ENCODE data around the gene SORD.

DNA sequence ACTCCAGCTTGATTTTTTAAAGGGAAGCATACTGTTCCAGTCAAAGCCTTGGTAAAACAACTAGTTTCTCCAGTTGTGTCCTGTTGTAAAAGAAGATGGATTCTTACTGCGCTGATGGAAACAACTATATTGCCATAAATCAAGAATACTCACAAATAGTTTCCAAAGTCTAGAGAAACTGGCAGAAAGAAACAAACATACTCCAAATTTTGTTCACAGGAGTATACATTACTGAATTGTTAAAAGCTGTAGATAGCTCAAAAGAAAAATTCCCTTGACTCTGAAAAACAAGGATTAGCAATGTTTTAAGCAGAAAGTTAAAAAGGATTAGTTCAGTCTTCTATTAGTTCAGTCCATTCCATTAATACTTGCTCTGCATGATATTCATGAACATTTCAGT lies 27.6 kb downstream of the SORD start:
- no peak for TF ChIP-seq EP300 (IDR thresholded peaks at IDR 0.05)
- TF ChIP-seq, protein P1, sequence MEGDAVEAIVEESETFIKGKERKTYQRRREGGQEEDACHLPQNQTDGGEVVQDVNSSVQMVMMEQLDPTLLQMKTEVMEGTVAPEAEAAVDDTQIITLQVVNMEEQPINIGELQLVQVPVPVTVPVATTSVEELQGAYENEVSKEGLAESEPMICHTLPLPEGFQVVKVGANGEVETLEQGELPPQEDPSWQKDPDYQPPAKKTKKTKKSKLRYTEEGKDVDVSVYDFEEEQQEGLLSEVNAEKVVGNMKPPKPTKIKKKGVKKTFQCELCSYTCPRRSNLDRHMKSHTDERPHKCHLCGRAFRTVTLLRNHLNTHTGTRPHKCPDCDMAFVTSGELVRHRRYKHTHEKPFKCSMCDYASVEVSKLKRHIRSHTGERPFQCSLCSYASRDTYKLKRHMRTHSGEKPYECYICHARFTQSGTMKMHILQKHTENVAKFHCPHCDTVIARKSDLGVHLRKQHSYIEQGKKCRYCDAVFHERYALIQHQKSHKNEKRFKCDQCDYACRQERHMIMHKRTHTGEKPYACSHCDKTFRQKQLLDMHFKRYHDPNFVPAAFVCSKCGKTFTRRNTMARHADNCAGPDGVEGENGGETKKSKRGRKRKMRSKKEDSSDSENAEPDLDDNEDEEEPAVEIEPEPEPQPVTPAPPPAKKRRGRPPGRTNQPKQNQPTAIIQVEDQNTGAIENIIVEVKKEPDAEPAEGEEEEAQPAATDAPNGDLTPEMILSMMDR (IDR thresholded peaks at IDR 0.05): no peak
- TF ChIP-seq POLR2A (IDR thresholded peaks at IDR 0.05): no peak
